MM.1S (cell line): ENCODE results near the gene NAA20.

Experiments
- DNase-seq: peaks from one replicate; pipeline ENCODE4 v3.0.0-alpha.2; 2015
- H2AFZ ChIP-seq: fragments of 300-600 bp; sonication (generic); 2 replicates; pipeline ENCODE4 v1.6.0; 2016; ENCODE audit warnings: antibody characterized with exemption, low read length
- H3F3A ChIP-seq: fragments of 300-600 bp; sonication (generic); 2 replicates; pipeline ENCODE4 v1.6.1; 2016; ENCODE audit warnings: mild to moderate bottlenecking, antibody characterized with exemption, low read length, moderate library complexity, mixed read lengths; ENCODE audit not compliant: insufficient read depth
- H3K27ac ChIP-seq: fragments of 300-600 bp; sonication (generic); 2 replicates; pipeline ENCODE4 v1.5.1; 2016; ENCODE audit warnings: mild to moderate bottlenecking, low read length
- H3K27me3 ChIP-seq: fragments of 300-600 bp; sonication (generic); replicated peaks from 2 replicates; pipeline ENCODE4 v1.6.0; 2016; ENCODE audit warnings: low read length; ENCODE audit not compliant: insufficient read depth
- H3K36me3 ChIP-seq: fragments of 300-600 bp; sonication (generic); replicated peaks from 2 replicates; pipeline ENCODE4 v1.6.1; 2016; ENCODE audit warnings: mild to moderate bottlenecking, low read length, mixed read lengths; ENCODE audit not compliant: insufficient read depth
- H3K4me1 ChIP-seq: fragments of 300-600 bp; sonication (generic); 2 replicates; pipeline ENCODE4 v1.6.1; 2016; ENCODE audit warnings: low read length, mixed read lengths
- H3K4me2 ChIP-seq: fragments of 300-600 bp; sonication (generic); 2 replicates; pipeline ENCODE4 v1.6.0; 2016; ENCODE audit warnings: low read depth, low read length
- H3K4me3 ChIP-seq: fragments of 300-600 bp; sonication (generic); 2 replicates; pipeline ENCODE4 v1.5.1; 2016; ENCODE audit warnings: low read length, mixed read lengths
- H3K79me2 ChIP-seq: fragments of 300-600 bp; sonication (generic); 2 replicates; pipeline ENCODE4 v1.6.1; 2016; ENCODE audit warnings: mixed run types, low read length, mixed read lengths
- H3K9ac ChIP-seq: fragments of 300-600 bp; sonication (generic); 2 replicates; pipeline ENCODE4 v1.6.1; 2016; ENCODE audit warnings: low read length, mixed read lengths
- H3K9me2 ChIP-seq: fragments of 300-600 bp; sonication (generic); replicated peaks from 2 replicates; pipeline ENCODE4 v1.6.1; 2016; ENCODE audit warnings: mild to moderate bottlenecking, low read length, mixed read lengths; ENCODE audit not compliant: insufficient read depth
- H3K9me3 ChIP-seq: fragments of 300-600 bp; sonication (generic); replicated peaks from 2 replicates; pipeline ENCODE4 v1.6.1; 2016; ENCODE audit warnings: mild to moderate bottlenecking, low read length, mixed read lengths; ENCODE audit not compliant: insufficient read depth
- H4K20me1 ChIP-seq: fragments of 300-600 bp; sonication (generic); 2 replicates; pipeline ENCODE4 v1.6.1; 2016; ENCODE audit warnings: mild to moderate bottlenecking, low read length, moderate library complexity, mixed read lengths; ENCODE audit not compliant: insufficient read depth
- EZH2 ChIP-seq: fragments of 300-600 bp; sonication (generic); optimal IDR thresholded peaks from 2 replicates; pipeline ENCODE3; 2017; ENCODE audit warnings: low read depth, mild to moderate bottlenecking, antibody characterized with exemption, low read length, mixed read lengths
- EZH2phosphoT487 ChIP-seq: fragments of 300-600 bp; sonication (generic); IDR thresholded peaks from 2 replicates; pipeline ENCODE4 v1.6.1; 2018; ENCODE audit warnings: antibody characterized with exemption, low read length
- TF ChIP-seq, protein P1 (sequence below): fragments of 300-600 bp; sonication (generic); IDR thresholded peaks from 2 replicates; pipeline ENCODE4 v1.5.1; 2016; ENCODE audit warnings: antibody characterized with exemption, low read length, mixed read lengths

The NAA20 gene

DNA sequence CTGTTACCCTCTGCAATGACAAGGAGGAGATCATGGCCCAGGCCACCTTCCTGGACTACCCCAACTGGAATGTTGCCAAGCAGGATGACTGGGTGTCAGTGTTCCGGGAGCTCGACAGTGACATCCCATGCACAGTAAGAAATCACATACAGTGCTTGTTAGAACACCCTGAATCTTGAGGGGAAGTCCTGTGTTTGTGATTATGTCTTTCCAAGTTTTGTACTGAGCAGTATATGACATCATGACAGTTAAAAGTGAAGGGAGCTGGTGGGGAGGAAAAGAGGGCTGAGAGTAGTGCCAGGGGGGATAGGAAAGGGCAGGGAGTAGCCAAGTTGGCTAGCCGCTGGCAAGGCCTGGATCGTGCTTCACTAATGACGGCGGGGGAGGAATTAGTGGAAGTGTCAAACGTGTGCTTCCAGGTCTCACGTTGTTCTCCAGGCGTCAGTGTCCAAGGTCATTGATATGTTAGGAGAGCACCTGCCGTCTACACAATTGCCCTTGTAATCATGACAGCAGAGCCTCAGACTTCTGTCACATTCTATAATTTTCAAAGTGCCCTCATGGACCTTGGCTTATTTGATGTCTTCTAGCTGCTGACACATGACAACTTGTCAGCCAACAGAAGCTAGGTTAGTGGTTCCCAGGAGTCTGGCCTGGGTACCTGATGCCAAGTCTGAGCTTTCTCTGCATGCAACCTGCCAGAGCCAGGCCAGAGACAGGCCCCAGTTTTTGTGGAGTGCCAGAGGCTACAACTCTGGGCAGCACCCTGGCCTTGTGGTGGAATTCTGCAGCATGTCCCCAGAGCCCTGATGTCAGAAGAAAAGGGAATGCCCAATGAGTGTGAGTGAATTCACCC lies 53.9 kb downstream of the NAA20 start:
- Histone ChIP-seq H2AFZ (no peak overlapping the region), H3F3A (no peaks in the 10 kb centered on the region), H4K20me1 (no peaks in the 10 kb centered on the region), H3K27me3 (no peaks in the 10 kb centered on the region), H3K9me3 (no peaks in the 10 kb centered on the region), H3K36me3 (no peaks in the 10 kb centered on the region), H3K4me1 (no peaks in the 10 kb centered on the region), H3K79me2 (no peaks in the 10 kb centered on the region), H3K4me3 (no peak overlapping the region), H3K27ac (no peak overlapping the region), H3K9me2 (no peaks in the 10 kb centered on the region), H3K4me2 (no peak overlapping the region), H3K9ac (no peak overlapping the region)
- TF ChIP-seq, protein P1, sequence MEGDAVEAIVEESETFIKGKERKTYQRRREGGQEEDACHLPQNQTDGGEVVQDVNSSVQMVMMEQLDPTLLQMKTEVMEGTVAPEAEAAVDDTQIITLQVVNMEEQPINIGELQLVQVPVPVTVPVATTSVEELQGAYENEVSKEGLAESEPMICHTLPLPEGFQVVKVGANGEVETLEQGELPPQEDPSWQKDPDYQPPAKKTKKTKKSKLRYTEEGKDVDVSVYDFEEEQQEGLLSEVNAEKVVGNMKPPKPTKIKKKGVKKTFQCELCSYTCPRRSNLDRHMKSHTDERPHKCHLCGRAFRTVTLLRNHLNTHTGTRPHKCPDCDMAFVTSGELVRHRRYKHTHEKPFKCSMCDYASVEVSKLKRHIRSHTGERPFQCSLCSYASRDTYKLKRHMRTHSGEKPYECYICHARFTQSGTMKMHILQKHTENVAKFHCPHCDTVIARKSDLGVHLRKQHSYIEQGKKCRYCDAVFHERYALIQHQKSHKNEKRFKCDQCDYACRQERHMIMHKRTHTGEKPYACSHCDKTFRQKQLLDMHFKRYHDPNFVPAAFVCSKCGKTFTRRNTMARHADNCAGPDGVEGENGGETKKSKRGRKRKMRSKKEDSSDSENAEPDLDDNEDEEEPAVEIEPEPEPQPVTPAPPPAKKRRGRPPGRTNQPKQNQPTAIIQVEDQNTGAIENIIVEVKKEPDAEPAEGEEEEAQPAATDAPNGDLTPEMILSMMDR, result no peak
- TF ChIP-seq EZH2 (no peak), EZH2phosphoT487 (no peak)
- no peak for DNase-seq

DNA sequence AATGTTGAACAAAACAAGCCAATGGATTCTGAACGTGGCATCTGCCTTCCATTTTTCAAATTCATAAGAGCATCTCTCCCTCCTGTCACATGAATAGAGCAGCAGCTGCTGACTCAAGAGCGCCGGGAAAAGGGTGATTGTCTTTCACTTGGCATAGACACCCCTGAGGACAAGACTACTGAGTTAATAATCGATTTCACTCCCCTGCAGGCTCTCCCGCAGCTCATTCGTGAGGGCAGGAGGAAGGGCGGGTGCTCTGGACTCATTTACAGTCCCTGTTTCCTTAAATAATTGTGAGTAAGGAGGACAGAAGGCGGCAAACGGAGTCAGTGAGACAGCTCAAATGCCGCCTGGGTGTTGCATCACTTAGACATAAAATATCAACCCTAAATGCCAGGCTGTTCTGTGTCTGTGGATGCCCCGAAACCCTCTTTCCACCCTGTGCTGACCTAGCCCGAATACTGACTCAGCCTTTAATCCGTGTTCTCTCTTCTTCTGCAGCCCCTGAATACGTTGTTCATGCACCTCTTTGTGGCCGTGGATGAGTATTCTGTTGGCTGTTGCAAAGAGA lies 56.7 kb downstream of the NAA20 start:
- no peaks in the 10 kb centered on the region for H3K27me3 ChIP-seq
- H3K9me3 ChIP-seq, result no peaks in the 10 kb centered on the region
- no peak overlapping the region for H3K4me2 ChIP-seq
- H3K79me2 ChIP-seq, result no peaks in the 10 kb centered on the region
- H3F3A ChIP-seq, result no peaks in the 10 kb centered on the region
- no peak overlapping the region for H3K4me3 ChIP-seq
- H3K27ac ChIP-seq, result no peak overlapping the region
- TF ChIP-seq EZH2, result no peak
- TF ChIP-seq, protein P1, result no peak
- TF ChIP-seq EZH2phosphoT487, result no peak
- H4K20me1 ChIP-seq, result no peaks in the 10 kb centered on the region
- no peaks in the 10 kb centered on the region for H3K36me3 ChIP-seq
- DNase-seq, result no peak
- no peak overlapping the region for H3K9ac ChIP-seq
- H3K9me2 ChIP-seq, result no peaks in the 10 kb centered on the region
- no peaks in the 10 kb centered on the region for H3K4me1 ChIP-seq
- no peak overlapping the region for H2AFZ ChIP-seq

DNA sequence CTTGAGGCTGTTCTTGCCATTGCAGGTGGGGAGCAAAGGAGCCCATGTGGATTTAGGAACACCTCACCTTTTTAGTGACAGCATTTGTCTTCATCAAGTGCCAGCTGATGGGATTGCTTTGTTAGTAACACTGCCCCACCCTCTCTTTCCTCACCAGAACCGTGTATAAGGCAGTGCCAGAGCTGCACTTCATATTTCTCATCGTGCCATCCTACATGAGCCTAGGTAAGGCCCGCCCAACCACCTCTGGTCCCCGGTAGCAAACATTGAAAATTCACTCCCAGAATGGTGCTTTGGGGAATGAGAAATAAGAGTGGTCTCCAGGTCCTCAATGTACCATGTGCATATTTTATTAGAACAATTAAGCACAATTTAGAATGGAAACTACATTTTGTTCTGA lies 57.9 kb downstream of the NAA20 start:
- H3K79me2 ChIP-seq, result no peaks in the 10 kb centered on the region
- no peak for DNase-seq
- H3K36me3 ChIP-seq, result no peaks in the 10 kb centered on the region
- H3F3A ChIP-seq, result no peaks in the 10 kb centered on the region
- H3K9me2 ChIP-seq, result no peaks in the 10 kb centered on the region
- TF ChIP-seq EZH2 (no peak), EZH2phosphoT487 (no peak)
- TF ChIP-seq, protein P1, result no peak
- no peaks in the 10 kb centered on the region for H3K4me1 ChIP-seq
- H4K20me1 ChIP-seq, result no peaks in the 10 kb centered on the region
- H3K27ac ChIP-seq, result no peak overlapping the region
- H3K9me3 ChIP-seq, result no peaks in the 10 kb centered on the region
- no peaks in the 10 kb centered on the region for H3K27me3 ChIP-seq
- H2AFZ ChIP-seq, result no peak overlapping the region
- no peak overlapping the region for H3K9ac ChIP-seq
- H3K4me3 ChIP-seq, result no peak overlapping the region
- H3K4me2 ChIP-seq, result no peak overlapping the region
